Testis (tissue), 2 donors: ENCODE measurements around the gene NMT1.

Experiments used
- POLR2A ChIP-seq: fragments of 450-650 bp; IDR thresholded peaks from one replicate; pipeline ENCODE4 v1.6.1; 2017; ENCODE audit warnings: antibody characterized with exemption, mild to moderate bottlenecking, moderate library complexity
- TF ChIP-seq, protein P1 (sequence below), 3 experiments: fragments of 450-650 bp in 2 of 3; fragments of 200-600 bp in 1 of 3; sonication (generic) in 1 of 3; IDR thresholded peaks; one replicate each; pipeline ENCODE4 v1.5.1; 2016 to 2019; ENCODE audit warnings: antibody characterized with exemption in 3 of 3, mild to moderate bottlenecking in 2 of 3, moderate library complexity in 1 of 3

DNA sequence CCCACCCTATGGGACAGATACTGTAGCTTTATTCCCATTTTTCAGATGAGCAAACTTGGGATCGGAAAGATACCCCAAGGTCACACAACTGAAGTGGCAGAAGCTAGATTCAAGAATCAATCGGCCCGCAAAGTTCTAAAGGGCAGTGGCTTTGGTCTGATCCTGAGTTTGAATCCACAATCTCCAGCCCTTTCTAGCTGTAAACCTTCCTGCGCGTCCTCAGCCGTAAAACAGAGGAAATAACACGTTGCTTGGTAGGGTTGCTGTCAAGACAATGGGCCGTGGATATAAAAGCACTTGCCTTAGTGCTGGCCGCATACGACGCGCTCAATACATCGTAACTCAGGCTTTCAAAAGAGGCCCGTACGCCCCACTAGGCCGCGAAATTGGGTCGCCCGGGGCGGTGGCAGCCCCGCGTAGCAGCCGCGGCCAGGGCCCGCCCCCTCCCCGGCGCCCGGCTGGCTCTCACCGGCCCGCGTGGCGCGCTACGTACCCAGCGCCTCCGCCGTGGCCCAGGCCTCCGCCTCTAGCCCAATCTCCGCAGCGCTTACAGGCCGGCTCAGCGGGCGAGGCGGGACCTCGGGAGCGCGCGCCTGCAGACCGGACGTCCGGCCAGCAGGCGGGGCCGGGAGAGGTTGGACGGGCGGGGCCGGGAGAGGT, 9.9 kb upstream of the NMT1 start, which contains the start of gene DCAKD:
- TF ChIP-seq, protein P1, sequence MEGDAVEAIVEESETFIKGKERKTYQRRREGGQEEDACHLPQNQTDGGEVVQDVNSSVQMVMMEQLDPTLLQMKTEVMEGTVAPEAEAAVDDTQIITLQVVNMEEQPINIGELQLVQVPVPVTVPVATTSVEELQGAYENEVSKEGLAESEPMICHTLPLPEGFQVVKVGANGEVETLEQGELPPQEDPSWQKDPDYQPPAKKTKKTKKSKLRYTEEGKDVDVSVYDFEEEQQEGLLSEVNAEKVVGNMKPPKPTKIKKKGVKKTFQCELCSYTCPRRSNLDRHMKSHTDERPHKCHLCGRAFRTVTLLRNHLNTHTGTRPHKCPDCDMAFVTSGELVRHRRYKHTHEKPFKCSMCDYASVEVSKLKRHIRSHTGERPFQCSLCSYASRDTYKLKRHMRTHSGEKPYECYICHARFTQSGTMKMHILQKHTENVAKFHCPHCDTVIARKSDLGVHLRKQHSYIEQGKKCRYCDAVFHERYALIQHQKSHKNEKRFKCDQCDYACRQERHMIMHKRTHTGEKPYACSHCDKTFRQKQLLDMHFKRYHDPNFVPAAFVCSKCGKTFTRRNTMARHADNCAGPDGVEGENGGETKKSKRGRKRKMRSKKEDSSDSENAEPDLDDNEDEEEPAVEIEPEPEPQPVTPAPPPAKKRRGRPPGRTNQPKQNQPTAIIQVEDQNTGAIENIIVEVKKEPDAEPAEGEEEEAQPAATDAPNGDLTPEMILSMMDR (IDR thresholded peaks at IDR 0.05), result peak in 1 of 3 experiments; percentile 20
- peak; percentile 41 for TF ChIP-seq POLR2A
